GM19395 (cell line): ENCODE measurements around the gene TUBA3E.
A peak's percentile ranks its signal among the peaks of the same experiment; 100 is the strongest.
"Not testable (repeated sequence)": the region's sequence is repeated elsewhere in the genome, so short reads cannot be mapped to it uniquely, and the experiment has no call there.

Experiments used
- ATAC-seq: cut with Tn5 transposase; IDR thresholded peaks from one replicate; pipeline ENCODE4 v1.9.1; 2021; ENCODE audit warnings: mild to moderate bottlenecking, moderate library complexity; ENCODE audit not compliant: unreplicated experiment

Gene TUBA3E

GRCh38 chr2:130165293-130166016 is 32.8 kb downstream of the TUBA3E start:
- ATAC-seq: no peak

- no peak for ATAC-seq
These were observed 35.3 kb downstream of the TUBA3E start for GRCh38 chr2:130162968-130163367.

- not testable (repeated sequence) for ATAC-seq
These were observed 35.8 kb downstream of the TUBA3E start for GRCh38 chr2:130162486-130162885.

GRCh38 chr2:130160838-130161705 is 37.2 kb downstream of the TUBA3E start:
- ATAC-seq: not testable (repeated sequence)

- ATAC-seq: no peak
These were observed 38.1 kb downstream of the TUBA3E start for GRCh38 chr2:130160131-130160530.

- not testable (repeated sequence) for ATAC-seq
These were observed 38.9 kb downstream of the TUBA3E start for GRCh38 chr2:130159376-130159775.

- no peak for ATAC-seq
These were observed 39.6 kb downstream of the TUBA3E start for GRCh38 chr2:130158631-130159030.

- peak; percentile 89 for ATAC-seq
These were observed 40.3 kb downstream of the TUBA3E start for GRCh38 chr2:130157825-130158514.

GRCh38 chr2:130157354-130157753 is 40.9 kb downstream of the TUBA3E start:
- peak; percentile 32 for ATAC-seq

- no peak for ATAC-seq
These were observed 41.6 kb downstream of the TUBA3E start for GRCh38 chr2:130156624-130157004.

GRCh38 chr2:130155956-130156623 is 42.1 kb downstream of the TUBA3E start:
- not testable (repeated sequence) for ATAC-seq

GRCh38 chr2:130154773-130155765 is 43.2 kb downstream of the TUBA3E start:
- ATAC-seq: no peak

- ATAC-seq: not testable (repeated sequence)
These were observed 43.8 kb downstream of the TUBA3E start for GRCh38 chr2:130154423-130154770.

GRCh38 chr2:130153721-130154422 is 44.4 kb downstream of the TUBA3E start:
- not testable (repeated sequence) for ATAC-seq

- no peak for ATAC-seq
These were observed 45.2 kb downstream of the TUBA3E start for GRCh38 chr2:130152816-130153595.

GRCh38 chr2:130152136-130152815 is 46.0 kb downstream of the TUBA3E start:
- ATAC-seq: not testable (repeated sequence)

GRCh38 chr2:130151145-130151512 is 47.1 kb downstream of the TUBA3E start:
- ATAC-seq: not testable (repeated sequence)
